GM12892 (cell line): ENCODE results near the gene ANHX.

Source experiments
- POLR2A ChIP-seq: IDR thresholded peaks from 2 replicates; pipeline ENCODE4 v1.6.1; 2011; ENCODE audit warnings: low read depth, low read length, control low read depth
- POLR2AphosphoS5 ChIP-seq: IDR thresholded peaks from 2 replicates; pipeline ENCODE4 v1.6.1; 2011; ENCODE audit warnings: low read depth, low read length, control low read depth

- TF ChIP-seq POLR2A = no peak
- TF ChIP-seq POLR2AphosphoS5 = no peak
Measured at GRCh38 chr12:133221241-133221640, 14.4 kb downstream of the ANHX start.
